Measurements from ENCODE around the gene PAX6. TPM values are rescaled to one million over a fixed set of nuclear protein-coding genes. Genes with fewer than 3 reads are reported as not detected.

The PAX6 gene
- polyA plus RNA-seq, 2 of the 4 experiments (the other 2 are of a cell fraction) = 1.8 to 2.0 TPM

DNA sequence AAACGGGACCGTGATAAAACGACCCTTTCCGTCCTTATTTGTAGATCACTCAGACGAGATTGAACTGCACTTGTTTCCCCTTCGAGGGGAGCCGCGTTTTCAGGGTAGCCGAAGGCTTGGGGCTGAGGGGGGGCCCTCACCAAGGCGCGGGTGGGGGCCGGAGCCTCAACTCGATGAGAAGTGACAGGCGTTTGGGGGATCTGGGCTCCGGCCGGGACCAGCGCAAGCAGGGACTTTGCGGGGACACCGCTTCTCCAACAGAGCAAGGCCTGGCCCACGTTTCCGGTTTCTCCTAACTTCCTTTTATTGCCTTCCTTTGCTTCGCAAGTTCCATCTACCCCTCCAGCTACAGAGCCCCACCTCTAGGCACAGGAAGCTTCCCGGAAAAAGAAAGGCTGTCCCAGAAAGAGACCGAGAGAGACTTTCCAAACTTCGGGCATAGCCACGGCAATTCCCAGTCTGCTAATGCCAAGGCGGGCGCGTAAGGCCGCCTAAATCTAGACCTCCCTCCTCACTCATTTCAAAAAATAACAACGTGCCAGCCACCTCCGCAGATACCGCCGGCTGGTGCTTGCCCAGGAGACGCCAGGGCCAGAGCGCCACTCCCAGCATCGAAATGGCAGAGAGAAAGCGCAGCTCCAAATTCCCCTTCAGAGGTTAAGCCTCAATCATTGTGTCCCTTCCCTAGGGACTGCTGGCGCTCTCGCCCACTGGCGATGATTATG lies 6.6 kb downstream of the PAX6 start:
- no peak overlapping the region for H3K4me3 ChIP-seq

DNA sequence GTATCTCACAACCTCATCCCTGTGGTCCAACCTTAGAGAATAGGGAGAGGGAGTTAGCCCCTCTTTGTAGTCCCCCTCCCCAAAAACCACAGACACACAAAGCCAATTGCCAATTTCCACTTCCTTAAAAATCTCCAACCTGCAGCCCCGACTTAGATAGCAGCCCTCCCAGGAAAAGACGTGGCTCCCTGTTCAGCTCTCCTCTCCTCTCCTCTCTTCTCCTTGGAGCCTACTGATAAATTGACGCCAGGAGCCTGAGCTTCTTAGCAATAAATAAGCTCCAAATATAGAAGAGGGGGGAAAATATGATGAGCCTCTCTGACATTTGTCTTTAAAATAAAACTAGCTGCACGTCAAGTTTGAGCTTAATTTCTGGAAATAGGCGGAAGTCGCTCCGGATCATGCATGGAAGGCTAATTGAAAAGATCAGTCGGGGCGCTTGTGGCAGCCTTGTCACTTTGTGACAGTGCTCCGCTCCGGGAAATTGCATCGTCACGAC lies 7.3 kb downstream of the PAX6 start:
- FAIRE-seq (no peak), DNase-seq (ENCODE audit: low read depth in 1 of 2, low spot score in 1 of 2) (no peak), ATAC-seq (no peak)
- H3K27ac ChIP-seq = no peak overlapping the region
- ChIA-PET CTCF (interaction anchor here (1.0 kb wide), 1 partner anchor 67 kb away, joined by 3 read pairs; no protein-coding TSS in a partner anchor), POLR2A (no interaction called here)
- WGBS (ENCODE audit: missing lambda C conversion rate) = 85% methylated on average over 13 of the region's 13 CpGs
- H3K9me3 ChIP-seq = no peaks in the 10 kb centered on the region
- H3K4me1 ChIP-seq = no peaks in the 10 kb centered on the region
- TF ChIP-seq PHF8 (IDR thresholded peaks at IDR 0.05; ENCODE audit: borderline replicate concordance, low read depth) (no peak), JUN (IDR thresholded peaks at IDR 0.05) (no peak), ZNF302 (CRISPR knock-in tag; IDR thresholded peaks at IDR 0.05) (no peak), GATA3 (IDR thresholded peaks at IDR 0.05; ENCODE audit: borderline replicate concordance) (no peak), ZSCAN20 (CRISPR knock-in tag; IDR thresholded peaks at IDR 0.05) (no peak), RARB (CRISPR knock-in tag; IDR thresholded peaks at IDR 0.05) (no peak), EP300 (IDR thresholded peaks at IDR 0.05) (no peak), ATOH8 (CRISPR knock-in tag; IDR thresholded peaks at IDR 0.05; ENCODE audit: low read depth) (no peak), FOSL2 (IDR thresholded peaks at IDR 0.05) (no peak), FOSL2 (CRISPR knock-in tag; IDR thresholded peaks at IDR 0.05) (no peak), MAX (IDR thresholded peaks at IDR 0.05) (no peak), CEBPB (IDR thresholded peaks at IDR 0.05) (no peak), BHLHE40 (IDR thresholded peaks at IDR 0.05; ENCODE audit: low read depth, low read length) (no peak), HOXB5 (CRISPR knock-in tag; IDR thresholded peaks at IDR 0.05) (no peak), JUNB (IDR thresholded peaks at IDR 0.05) (no peak), ELK1 (IDR thresholded peaks at IDR 0.05; ENCODE audit: low read depth, low read length) (no peak), KDM1A (IDR thresholded peaks at IDR 0.05; ENCODE audit: low read depth) (no peak), NPAS2 (CRISPR knock-in tag; IDR thresholded peaks at IDR 0.05; ENCODE audit: borderline replicate concordance) (no peak)
- TF ChIP-seq, protein P1, sequence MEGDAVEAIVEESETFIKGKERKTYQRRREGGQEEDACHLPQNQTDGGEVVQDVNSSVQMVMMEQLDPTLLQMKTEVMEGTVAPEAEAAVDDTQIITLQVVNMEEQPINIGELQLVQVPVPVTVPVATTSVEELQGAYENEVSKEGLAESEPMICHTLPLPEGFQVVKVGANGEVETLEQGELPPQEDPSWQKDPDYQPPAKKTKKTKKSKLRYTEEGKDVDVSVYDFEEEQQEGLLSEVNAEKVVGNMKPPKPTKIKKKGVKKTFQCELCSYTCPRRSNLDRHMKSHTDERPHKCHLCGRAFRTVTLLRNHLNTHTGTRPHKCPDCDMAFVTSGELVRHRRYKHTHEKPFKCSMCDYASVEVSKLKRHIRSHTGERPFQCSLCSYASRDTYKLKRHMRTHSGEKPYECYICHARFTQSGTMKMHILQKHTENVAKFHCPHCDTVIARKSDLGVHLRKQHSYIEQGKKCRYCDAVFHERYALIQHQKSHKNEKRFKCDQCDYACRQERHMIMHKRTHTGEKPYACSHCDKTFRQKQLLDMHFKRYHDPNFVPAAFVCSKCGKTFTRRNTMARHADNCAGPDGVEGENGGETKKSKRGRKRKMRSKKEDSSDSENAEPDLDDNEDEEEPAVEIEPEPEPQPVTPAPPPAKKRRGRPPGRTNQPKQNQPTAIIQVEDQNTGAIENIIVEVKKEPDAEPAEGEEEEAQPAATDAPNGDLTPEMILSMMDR (IDR thresholded peaks at IDR 0.05) = no peak
- H3K4me2 ChIP-seq = no peak overlapping the region
- no peak overlapping the region for H3K4me3 ChIP-seq

More for the DNA sequence above, 6.6 kb downstream of the PAX6 start:
- H3K4me1 ChIP-seq = no peaks in the 10 kb centered on the region
- ChIA-PET CTCF (interaction anchor here (1.0 kb wide), 1 partner anchor 66 kb away, joined by 3 read pairs; no protein-coding TSS in a partner anchor), POLR2A (no interaction called here)
- ATAC-seq = no peak
- no peak overlapping the region for H3K4me2 ChIP-seq
- no peaks in the 10 kb centered on the region for H3K9me3 ChIP-seq
- FAIRE-seq = no peak
- H3K27ac ChIP-seq = no peak overlapping the region
- TF ChIP-seq CHD4 (IDR thresholded peaks at IDR 0.05; ENCODE audit: borderline replicate concordance) (no peak), NPAS2 (CRISPR knock-in tag; IDR thresholded peaks at IDR 0.05; ENCODE audit: borderline replicate concordance) (no peak), HMGXB4 (CRISPR knock-in tag; IDR thresholded peaks at IDR 0.05; ENCODE audit: borderline replicate concordance) (no peak), HOXB13 (CRISPR knock-in tag; IDR thresholded peaks at IDR 0.05; ENCODE audit: low read depth) (no peak), TP53 (CRISPR knock-in tag; IDR thresholded peaks at IDR 0.05) (no peak), E2F6 (IDR thresholded peaks at IDR 0.05; ENCODE audit: borderline replicate concordance, low read depth) (no peak), RCOR1 (IDR thresholded peaks at IDR 0.05; ENCODE audit: low read depth, low read length) (no peak), HOXB5 (CRISPR knock-in tag; IDR thresholded peaks at IDR 0.05) (no peak), MAZ (IDR thresholded peaks at IDR 0.05; ENCODE audit: borderline replicate concordance, low read depth, low read length) (no peak)
- TF ChIP-seq, protein P2, sequence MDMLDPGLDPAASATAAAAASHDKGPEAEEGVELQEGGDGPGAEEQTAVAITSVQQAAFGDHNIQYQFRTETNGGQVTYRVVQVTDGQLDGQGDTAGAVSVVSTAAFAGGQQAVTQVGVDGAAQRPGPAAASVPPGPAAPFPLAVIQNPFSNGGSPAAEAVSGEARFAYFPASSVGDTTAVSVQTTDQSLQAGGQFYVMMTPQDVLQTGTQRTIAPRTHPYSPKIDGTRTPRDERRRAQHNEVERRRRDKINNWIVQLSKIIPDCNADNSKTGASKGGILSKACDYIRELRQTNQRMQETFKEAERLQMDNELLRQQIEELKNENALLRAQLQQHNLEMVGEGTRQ (IDR thresholded peaks at IDR 0.05) = no peak
- TF ChIP-seq, protein P3, sequence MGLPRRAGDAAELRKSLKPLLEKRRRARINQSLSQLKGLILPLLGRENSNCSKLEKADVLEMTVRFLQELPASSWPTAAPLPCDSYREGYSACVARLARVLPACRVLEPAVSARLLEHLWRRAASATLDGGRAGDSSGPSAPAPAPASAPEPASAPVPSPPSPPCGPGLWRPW (IDR thresholded peaks at IDR 0.05) = no peak
- WGBS (ENCODE audit: missing lambda C conversion rate) = 87% methylated on average over 41 of the region's 41 CpGs
- no peak for DNase-seq (ENCODE audit: low read depth in 1 of 2, low spot score in 1 of 2)
